Parathyroid adenoma (tissue), 2 donors: Measurements from ENCODE around the gene ROPN1L.

Source experiments
- H2AFZ ChIP-seq: fragments of 300-600 bp; sonication (generic); one replicate; pipeline ENCODE4 v1.7.0; 2017; ENCODE audit warnings: antibody characterized with exemption, mild to moderate bottlenecking
- H3K27ac ChIP-seq: fragments of 300-600 bp; sonication (generic); one replicate; pipeline ENCODE4 v1.7.0; 2017
- H3K27me3 ChIP-seq: fragments of 300-600 bp; sonication (generic); one replicate; pipeline ENCODE4 v1.7.0; 2017; ENCODE audit warnings: low read length; ENCODE audit not compliant: control insufficient read depth, insufficient read depth
- H3K36me3 ChIP-seq: fragments of 300-600 bp; sonication (generic); one replicate; pipeline ENCODE4 v1.7.0; 2017; ENCODE audit warnings: low read length; ENCODE audit not compliant: control insufficient read depth, insufficient read depth
- H3K4me1 ChIP-seq: fragments of 300-600 bp; sonication (generic); one replicate; pipeline ENCODE4 v1.7.0; 2017; ENCODE audit warnings: control low read depth
- H3K4me2 ChIP-seq: fragments of 300-600 bp; sonication (generic); one replicate; pipeline ENCODE4 v1.7.0; 2017; ENCODE audit warnings: low read length
- H3K4me3 ChIP-seq: fragments of 300-600 bp; sonication (generic); one replicate; pipeline ENCODE4 v1.7.0; 2017; ENCODE audit warnings: low read depth, low read length
- H3K79me2 ChIP-seq: fragments of 300-600 bp; sonication (generic); one replicate; pipeline ENCODE4 v1.7.0; 2017; ENCODE audit warnings: control low read depth
- H3K9ac ChIP-seq: fragments of 300-600 bp; sonication (generic); one replicate; pipeline ENCODE4 v1.7.0; 2017; ENCODE audit warnings: mild to moderate bottlenecking
- H3K9me3 ChIP-seq: fragments of 300-600 bp; sonication (generic); one replicate; pipeline ENCODE4 v1.7.0; 2017; ENCODE audit warnings: low read length; ENCODE audit not compliant: control insufficient read depth
- CTCF ChIP-seq: fragments of 300-600 bp; sonication (generic); IDR thresholded peaks from one replicate; pipeline ENCODE4 v1.7.0; 2017; ENCODE audit warnings: antibody characterized with exemption, mild to moderate bottlenecking
- donor health status: primary hyperparathyroidism.

ROPN1L gene

DNA sequence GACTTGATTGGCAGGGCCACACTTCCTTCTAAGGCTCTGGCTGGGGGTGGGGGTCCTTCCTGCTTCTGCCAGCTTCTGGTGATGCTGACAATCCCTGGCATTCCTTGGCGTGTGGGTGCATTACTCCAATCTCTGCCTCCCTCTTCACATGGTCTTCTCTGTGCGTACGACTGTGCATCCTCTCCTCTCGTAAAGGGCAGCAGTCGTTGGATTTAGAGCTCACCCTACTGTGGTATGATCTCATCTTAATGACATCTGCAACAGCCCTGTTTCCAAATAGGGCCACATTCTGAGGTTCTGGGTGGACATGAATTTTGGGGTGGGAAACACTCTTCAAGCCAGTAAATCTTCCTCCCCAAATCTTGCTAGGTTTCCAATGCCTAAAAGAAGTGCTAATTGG is 36.8 kb downstream of the ROPN1L start:
- H3K4me3 ChIP-seq, result no peak overlapping the region
- H3K4me1 ChIP-seq, result no peaks in the 10 kb centered on the region

DNA sequence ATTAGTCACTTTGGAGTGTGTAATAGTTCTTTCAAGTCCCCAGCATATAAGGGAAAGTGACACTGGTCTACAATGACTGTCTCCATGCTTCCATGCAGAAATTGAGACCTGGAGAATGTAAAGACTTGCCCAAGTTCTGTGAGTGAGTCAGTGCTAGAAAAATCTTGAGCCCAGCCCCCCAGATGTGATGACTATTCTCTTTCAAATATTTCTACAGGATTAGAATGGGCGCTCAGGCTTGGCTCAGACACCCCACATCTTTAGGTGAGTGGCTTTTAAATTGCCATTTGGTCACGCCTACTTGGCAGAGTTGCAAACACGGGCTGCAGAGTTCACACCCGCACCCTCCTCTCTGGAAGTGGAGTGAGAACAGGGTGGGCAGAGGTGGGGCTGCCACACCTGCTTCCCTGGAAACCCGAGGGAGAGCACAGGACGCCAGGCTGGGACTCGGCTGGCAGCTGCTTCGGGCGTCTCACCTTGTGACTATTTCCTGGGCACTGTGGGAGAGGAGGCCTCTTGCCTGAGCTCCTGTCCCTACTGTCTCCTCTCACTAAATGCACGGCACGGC is 37.6 kb downstream of the ROPN1L start:
- Histone ChIP-seq H3K9ac (no peak overlapping the region), H3K27me3 (no peaks in the 10 kb centered on the region), H3K27ac (no peak overlapping the region), H3K79me2 (no peaks in the 10 kb centered on the region), H2AFZ (no peak overlapping the region), H3K4me1 (no peaks in the 10 kb centered on the region), H3K36me3 (no peaks in the 10 kb centered on the region), H3K9me3 (no peaks in the 10 kb centered on the region), H3K4me3 (no peak overlapping the region), H3K4me2 (no peak overlapping the region)
- TF ChIP-seq CTCF, result no peak

More for the DNA sequence above, 36.8 kb downstream of the ROPN1L start:
- TF ChIP-seq CTCF, result no peak
- H3K4me2 ChIP-seq, result no peak overlapping the region
- no peaks in the 10 kb centered on the region for H3K79me2 ChIP-seq
- H3K9ac ChIP-seq, result no peak overlapping the region
- no peaks in the 10 kb centered on the region for H3K36me3 ChIP-seq
- no peaks in the 10 kb centered on the region for H3K27me3 ChIP-seq
- no peak overlapping the region for H2AFZ ChIP-seq
- no peak overlapping the region for H3K27ac ChIP-seq
- no peaks in the 10 kb centered on the region for H3K9me3 ChIP-seq

- H3K4me2 ChIP-seq, result no peak overlapping the region
- no peaks in the 10 kb centered on the region for H3K79me2 ChIP-seq
- no peak for TF ChIP-seq CTCF
- no peak overlapping the region for H3K9ac ChIP-seq
- no peak overlapping the region for H3K27ac ChIP-seq
- no peaks in the 10 kb centered on the region for H3K27me3 ChIP-seq
- H2AFZ ChIP-seq, result no peak overlapping the region
- no peaks in the 10 kb centered on the region for H3K4me1 ChIP-seq
- H3K9me3 ChIP-seq, result no peaks in the 10 kb centered on the region
- H3K4me3 ChIP-seq, result no peak overlapping the region
- no peaks in the 10 kb centered on the region for H3K36me3 ChIP-seq
These were observed 38.7 kb downstream of the ROPN1L start for GRCh38 chr5:10480237-10480985.

GRCh38 chr5:10481241-10481935 is 39.7 kb downstream of the ROPN1L start:
- no peaks in the 10 kb centered on the region for H3K36me3 ChIP-seq
- TF ChIP-seq CTCF, result no peak
- H3K4me1 ChIP-seq, result no peaks in the 10 kb centered on the region
- no peak overlapping the region for H2AFZ ChIP-seq
- H3K4me2 ChIP-seq, result no peak overlapping the region
- no peaks in the 10 kb centered on the region for H3K79me2 ChIP-seq
- H3K9ac ChIP-seq, result no peak overlapping the region
- H3K9me3 ChIP-seq, result no peaks in the 10 kb centered on the region
- H3K27ac ChIP-seq, result no peak overlapping the region
- no peaks in the 10 kb centered on the region for H3K27me3 ChIP-seq
- H3K4me3 ChIP-seq, result no peak overlapping the region
